Testis (tissue), 2 donors: Measurements from ENCODE around the gene STXBP5.

Experiments
- CTCF ChIP-seq, 3 experiments: fragments of 450-650 bp in 2 of 3; fragments of 200-600 bp in 1 of 3; sonication (generic) in 1 of 3; IDR thresholded peaks; one replicate each; pipeline ENCODE4 v1.5.1; 2016 to 2019; ENCODE audit warnings: antibody characterized with exemption in 3 of 3, mild to moderate bottlenecking in 2 of 3, moderate library complexity in 1 of 3
- POLR2A ChIP-seq: fragments of 450-650 bp; IDR thresholded peaks from one replicate; pipeline ENCODE4 v1.6.1; 2017; ENCODE audit warnings: antibody characterized with exemption, mild to moderate bottlenecking, moderate library complexity

GRCh38 chr6:147304016-147304415 lies 99.8 kb downstream of the STXBP5 start:
- TF ChIP-seq CTCF (IDR thresholded peaks at IDR 0.05) (no peak), POLR2A (no peak)
